Activated CD4-positive, alpha-beta memory T cell treated with anti-CD3 and anti-CD28 coated beads, Interleukin-2, amount 10 ng/mL, durations not matched to agents 7 days and 5 days (primary cell): ENCODE results near the gene CEP131. TPM values are rescaled to one million over a fixed set of nuclear protein-coding genes. Genes with fewer than 3 reads are reported as not detected.
"Not testable (repeated sequence)": the region's sequence is repeated elsewhere in the genome, so short reads cannot be mapped to it uniquely, and the experiment has no call there.

ENCODE experiments used
- CTCF ChIA-PET: fragments of 350-600 bp; sonication (Branson Sonifier 250); formaldehyde crosslinking; loops from one replicate; lab custom pipeline; 2021; ENCODE audit warnings: antibody characterized with exemption, inconsistent platforms; lab: Charles Lee
- POLR2A ChIA-PET: fragments of 350-600 bp; sonication (Branson Sonifier 250); formaldehyde crosslinking; loops from one replicate; lab custom pipeline; 2021; ENCODE audit warnings: antibody characterized with exemption; lab: Charles Lee
- DNase-seq: peaks from one replicate; pipeline ENCODE4 v3.0.0-alpha.2; 2020
- H3K27ac Mint-ChIP-seq: one replicate; pipeline ENCODE4 v1.8.0; 2021; ENCODE audit warnings: mild to moderate bottlenecking, mixed read lengths
- H3K27me3 Mint-ChIP-seq: one replicate; pipeline ENCODE4 v1.8.0; 2021; ENCODE audit warnings: mixed read lengths
- H3K36me3 Mint-ChIP-seq: one replicate; pipeline ENCODE4 v1.8.0; 2021; ENCODE audit warnings: low read depth, mixed read lengths
- H3K4me1 Mint-ChIP-seq: one replicate; pipeline ENCODE4 v1.8.0; 2021; ENCODE audit warnings: mixed read lengths
- H3K4me3 Mint-ChIP-seq: one replicate; pipeline ENCODE4 v1.8.0; 2021; ENCODE audit warnings: mild to moderate bottlenecking, mixed read lengths
- H3K9me3 Mint-ChIP-seq: one replicate; pipeline ENCODE4 v1.8.0; 2021; ENCODE audit warnings: mixed read lengths
- total RNA-seq, 2 experiments: library from RNA; stranded (reverse); gene quantifications; one replicate each; pipeline ENCODE4 v1.2.3, GENCODE V29; 2021

The CEP131 gene
- total RNA-seq, 2 experiments from 2014 or later: 10.1 to 11.6 TPM

DNA sequence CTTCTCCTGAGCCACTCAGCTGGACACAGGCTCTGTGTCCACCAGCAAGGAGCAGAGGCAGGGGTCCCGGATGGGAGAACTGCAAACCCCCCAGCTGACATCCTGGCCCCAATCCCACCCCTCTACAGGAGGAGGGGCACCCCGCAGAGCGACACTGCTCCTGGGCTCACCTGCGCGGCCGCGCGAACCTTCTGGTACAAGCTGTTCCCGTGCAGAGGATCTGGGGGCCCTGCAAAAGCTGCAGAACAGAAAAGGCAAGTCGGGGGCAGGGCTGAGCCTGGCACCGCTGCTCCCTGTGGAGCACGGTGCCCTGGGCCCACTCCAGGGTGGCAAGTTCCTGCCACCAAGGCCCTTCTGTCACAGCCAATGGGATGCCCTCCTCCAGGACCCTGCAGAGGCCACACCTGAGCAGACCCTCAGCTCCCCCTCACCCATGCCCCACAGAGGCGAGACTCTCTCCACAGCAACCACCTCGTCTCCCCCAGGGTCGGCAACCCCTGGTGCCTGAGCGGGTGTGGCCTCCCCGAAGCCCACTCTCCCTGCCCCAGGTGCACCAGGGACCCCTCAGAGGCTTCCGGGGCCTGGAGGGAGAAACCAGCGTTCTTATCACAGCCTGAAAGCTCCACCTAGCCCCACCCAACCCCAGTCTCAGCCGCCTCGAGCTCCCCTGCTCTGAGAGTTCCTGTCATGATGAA is 11.2 kb upstream of the CEP131 start:
- Mint-ChIP-seq H3K36me3 (peaks cover 21% of the 10 kb centered on the region), H3K4me3 (no peak overlapping the region), H3K27ac (no peak overlapping the region), H3K27me3 (no peaks in the 10 kb centered on the region), H3K9me3 (no peaks in the 10 kb centered on the region), H3K4me1 (peaks cover 21% of the 10 kb centered on the region)
- ChIA-PET CTCF (no interaction called here), POLR2A (interaction anchor here (1.4 kb wide), 1 partner anchor 275 kb away, joined by 3 read pairs; no protein-coding TSS in a partner anchor)
- no peak for DNase-seq

DNA sequence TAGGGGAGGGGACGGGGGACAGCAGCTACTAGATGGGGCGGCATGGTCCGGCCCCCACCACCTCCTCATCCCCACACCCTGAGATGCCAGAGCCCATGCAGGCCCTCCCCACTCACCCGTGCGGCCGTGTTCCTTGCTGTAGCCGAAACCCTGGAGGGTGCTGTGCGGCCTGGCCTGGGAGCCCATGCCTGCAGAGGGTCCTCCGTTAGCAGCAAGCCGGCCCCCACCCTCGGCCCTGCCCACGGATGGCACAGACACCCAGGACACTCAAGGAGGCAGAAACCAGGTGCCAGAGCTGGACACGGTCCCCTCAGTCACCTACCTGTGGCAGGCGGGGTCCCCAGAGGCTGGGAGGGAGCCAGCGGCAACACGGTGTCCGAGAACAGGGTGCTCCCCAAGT is 10.6 kb upstream of the CEP131 start:
- CTCF ChIA-PET: no interaction called here
- Mint-ChIP-seq H3K27me3 (no peaks in the 10 kb centered on the region), H3K27ac (no peak overlapping the region), H3K9me3 (no peaks in the 10 kb centered on the region), H3K4me3 (no peak overlapping the region), H3K4me1 (peaks cover 21% of the 10 kb centered on the region), H3K36me3 (peaks cover 23% of the 10 kb centered on the region)
- DNase-seq: no peak
- POLR2A ChIA-PET: no interaction called here

DNA sequence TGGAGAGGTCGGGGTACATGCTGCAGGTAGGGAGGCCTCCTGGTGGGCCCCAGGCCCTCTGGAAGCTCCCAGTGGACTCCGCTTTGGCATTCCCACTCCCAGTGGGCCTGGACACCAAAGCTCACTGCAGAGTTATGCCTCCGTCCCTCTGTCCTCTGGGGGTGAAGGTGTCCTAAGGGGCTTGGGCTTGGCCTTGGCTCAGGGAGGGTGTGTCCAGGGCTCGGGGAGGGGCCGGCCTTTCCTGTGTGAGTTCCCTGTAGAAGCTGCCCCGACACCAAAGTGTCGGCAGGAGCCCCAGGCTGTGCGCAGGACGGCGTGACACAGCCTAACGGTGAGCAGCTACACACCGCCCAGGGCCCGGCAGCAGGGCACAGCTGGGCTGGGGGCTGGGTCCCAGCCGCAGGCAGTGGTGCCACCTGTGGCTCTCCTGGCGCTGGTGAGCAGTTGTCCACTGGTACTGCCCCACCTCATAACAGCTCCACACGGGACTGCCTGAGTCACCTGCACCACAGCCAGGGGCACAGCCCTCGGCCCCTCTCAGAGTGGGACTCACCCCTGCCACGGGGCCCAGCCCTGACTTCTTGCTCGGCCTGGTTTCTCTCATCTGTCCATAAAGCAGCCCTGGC is 10.0 kb upstream of the CEP131 start:
- CTCF ChIA-PET: no interaction called here
- H3K4me1 Mint-ChIP-seq: peaks cover 20% of the 10 kb centered on the region
- H3K27me3 Mint-ChIP-seq: no peaks in the 10 kb centered on the region
- H3K4me3 Mint-ChIP-seq: no peak overlapping the region
- DNase-seq: no peak
- peaks cover 29% of the 10 kb centered on the region for H3K36me3 Mint-ChIP-seq
- POLR2A ChIA-PET: no interaction called here
- H3K27ac Mint-ChIP-seq: no peak overlapping the region
- no peaks in the 10 kb centered on the region for H3K9me3 Mint-ChIP-seq

DNA sequence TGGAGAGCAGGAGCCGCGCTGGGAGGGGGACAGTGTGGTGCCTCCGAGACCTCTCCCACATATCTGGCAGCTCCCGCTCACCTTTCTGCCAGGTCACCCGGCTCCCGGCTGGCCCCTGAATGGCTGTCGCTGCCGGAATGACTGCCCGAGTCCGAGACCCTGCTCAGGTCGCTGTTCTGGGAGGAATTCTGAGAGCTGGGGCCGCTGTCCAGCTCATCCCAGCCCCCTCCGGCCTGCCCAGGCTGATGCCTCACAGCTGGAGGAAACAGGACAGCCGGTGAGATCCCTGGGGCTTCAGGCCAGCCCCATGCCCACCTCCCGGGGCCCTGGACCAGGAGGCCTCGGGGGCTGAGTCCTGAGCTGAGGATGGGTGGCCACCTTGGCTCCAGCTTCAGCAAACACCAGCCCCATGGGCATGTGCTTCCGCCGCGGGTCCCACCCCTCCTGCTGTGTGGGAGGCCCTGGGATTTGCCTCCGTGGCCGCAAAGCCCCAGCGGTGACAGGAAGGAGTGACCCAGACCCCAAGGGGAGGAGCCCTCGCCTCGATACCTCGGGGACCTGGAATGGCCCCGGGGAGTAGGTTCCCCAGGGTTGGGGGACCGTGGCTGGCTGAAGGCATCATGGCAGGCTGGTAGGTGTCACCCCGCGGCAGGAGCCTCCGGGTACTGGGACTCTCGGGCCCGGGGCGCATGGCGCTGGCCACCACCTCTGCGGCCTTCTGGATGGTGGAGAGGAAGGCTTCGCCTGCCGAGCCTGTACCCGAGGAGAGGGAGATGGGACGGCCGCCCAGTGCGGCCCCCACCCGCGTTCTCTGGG is 9.2 kb upstream of the CEP131 start:
- no peak overlapping the region for H3K4me3 Mint-ChIP-seq
- CTCF ChIA-PET: no interaction called here
- H3K27ac Mint-ChIP-seq: no peak overlapping the region
- POLR2A ChIA-PET: no interaction called here
- peaks cover 32% of the 10 kb centered on the region for H3K36me3 Mint-ChIP-seq
- peaks cover 15% of the 10 kb centered on the region for H3K4me1 Mint-ChIP-seq
- DNase-seq: no peak
- H3K27me3 Mint-ChIP-seq: no peaks in the 10 kb centered on the region
- H3K9me3 Mint-ChIP-seq: no peaks in the 10 kb centered on the region

DNA sequence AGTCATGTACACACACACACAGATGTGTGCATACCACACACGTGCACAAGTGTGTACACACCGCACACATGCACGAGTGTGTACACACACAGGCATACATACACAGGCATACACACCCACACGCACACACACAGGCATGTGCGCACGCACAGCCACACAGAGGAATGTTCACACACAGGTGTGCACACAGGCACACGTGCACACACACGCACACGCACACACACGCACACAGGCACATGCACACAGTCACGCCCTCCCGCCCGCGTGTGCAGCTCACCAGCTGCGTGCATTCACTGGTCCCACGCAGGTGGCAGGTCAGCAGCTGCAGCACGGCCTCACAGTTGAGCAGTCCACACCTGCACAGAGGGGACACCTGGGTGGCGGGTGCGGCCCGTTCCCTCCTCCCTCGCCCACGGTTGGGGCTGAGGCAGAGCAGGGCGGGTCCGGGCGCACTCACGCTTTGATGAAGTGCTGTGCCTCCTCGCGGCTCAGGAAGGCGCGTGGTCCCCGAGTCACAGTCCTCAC is 8.4 kb upstream of the CEP131 start:
- POLR2A ChIA-PET: no interaction called here
- peaks cover 14% of the 10 kb centered on the region for H3K4me1 Mint-ChIP-seq
- no peak overlapping the region for H3K27ac Mint-ChIP-seq
- H3K4me3 Mint-ChIP-seq: no peak overlapping the region
- CTCF ChIA-PET: no interaction called here
- H3K36me3 Mint-ChIP-seq: peaks cover 32% of the 10 kb centered on the region
- H3K9me3 Mint-ChIP-seq: peaks cover 3% of the 10 kb centered on the region
- no peaks in the 10 kb centered on the region for H3K27me3 Mint-ChIP-seq
- DNase-seq: no peak

DNA sequence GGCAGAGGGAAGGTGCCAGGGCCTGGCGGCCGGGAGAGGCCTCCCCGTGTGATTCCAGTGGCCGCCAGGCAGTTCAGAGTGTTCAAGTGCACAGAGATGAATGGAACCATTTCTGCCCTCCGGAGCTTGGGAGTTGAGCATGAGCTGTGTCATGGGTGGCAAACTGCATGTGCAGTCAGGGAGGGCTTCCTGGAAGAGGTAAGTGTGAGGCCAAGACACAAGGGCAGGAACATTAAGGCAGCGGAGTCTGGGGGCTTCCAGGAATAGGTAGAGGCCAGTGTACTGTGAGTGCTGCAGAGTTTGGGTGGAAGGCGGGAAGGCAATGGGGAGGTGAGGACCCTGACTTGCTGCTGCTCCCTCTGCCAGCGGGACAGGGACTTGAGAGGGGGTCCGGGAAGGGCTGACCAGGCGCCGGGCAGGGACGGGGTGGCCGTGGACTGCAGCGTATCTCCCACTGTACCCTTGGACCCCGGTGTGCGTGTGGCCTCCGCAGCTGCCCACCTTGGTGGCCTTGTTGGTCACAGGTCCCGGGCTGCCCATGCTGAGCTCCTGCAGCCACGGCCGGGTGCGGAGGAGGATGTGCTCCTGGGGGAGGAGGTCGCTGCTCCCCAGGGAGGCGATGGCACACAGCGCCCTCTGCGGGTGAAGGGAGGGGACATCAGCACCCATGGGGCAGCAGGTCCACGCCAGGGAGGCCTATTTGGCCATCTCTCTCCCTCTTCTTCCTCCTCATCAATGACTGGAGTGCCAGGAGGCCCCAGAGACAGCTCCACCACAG is 7.5 kb upstream of the CEP131 start:
- CTCF ChIA-PET: no interaction called here
- peaks cover 13% of the 10 kb centered on the region for H3K4me1 Mint-ChIP-seq

DNA sequence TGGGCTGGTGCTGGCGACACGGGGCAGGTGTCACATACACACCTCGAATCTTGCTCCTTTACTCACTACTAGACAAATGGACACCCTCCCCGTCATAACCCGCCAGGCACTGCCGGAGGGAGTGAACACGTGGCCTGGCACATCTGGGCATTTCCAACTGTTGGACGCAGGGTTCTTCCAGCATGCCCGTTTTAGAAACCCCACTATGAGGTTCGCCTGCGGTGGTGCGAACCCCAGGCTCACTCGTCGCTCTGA is 6.8 kb upstream of the CEP131 start:
- Mint-ChIP-seq H3K27ac (no peak overlapping the region), H3K36me3 (peaks cover 27% of the 10 kb centered on the region), H3K9me3 (peaks cover 3% of the 10 kb centered on the region), H3K4me3 (no peak overlapping the region), H3K27me3 (no peaks in the 10 kb centered on the region), H3K4me1 (peaks cover 9% of the 10 kb centered on the region)
- DNase-seq: no peak
- ChIA-PET CTCF (no interaction called here), POLR2A (interaction anchor here (1.4 kb wide), 1 partner anchor 9 kb away, joined by 8 read pairs; the partner anchor contains the start of genes NDUFAF8 and TEPSIN)

More for the DNA sequence above, 7.5 kb upstream of the CEP131 start:
- Mint-ChIP-seq H3K27me3 (no peaks in the 10 kb centered on the region), H3K9me3 (peaks cover 3% of the 10 kb centered on the region), H3K4me3 (no peak overlapping the region), H3K27ac (no peak overlapping the region), H3K36me3 (peaks cover 32% of the 10 kb centered on the region)
- DNase-seq: no peak
- POLR2A ChIA-PET: interaction anchor here (0.5 to 1.4 kb wide), 2 partner anchors 9 to 271 kb away, joined by 3 to 8 read pairs; partner anchors contain the start of genes NDUFAF8 and TEPSIN

DNA sequence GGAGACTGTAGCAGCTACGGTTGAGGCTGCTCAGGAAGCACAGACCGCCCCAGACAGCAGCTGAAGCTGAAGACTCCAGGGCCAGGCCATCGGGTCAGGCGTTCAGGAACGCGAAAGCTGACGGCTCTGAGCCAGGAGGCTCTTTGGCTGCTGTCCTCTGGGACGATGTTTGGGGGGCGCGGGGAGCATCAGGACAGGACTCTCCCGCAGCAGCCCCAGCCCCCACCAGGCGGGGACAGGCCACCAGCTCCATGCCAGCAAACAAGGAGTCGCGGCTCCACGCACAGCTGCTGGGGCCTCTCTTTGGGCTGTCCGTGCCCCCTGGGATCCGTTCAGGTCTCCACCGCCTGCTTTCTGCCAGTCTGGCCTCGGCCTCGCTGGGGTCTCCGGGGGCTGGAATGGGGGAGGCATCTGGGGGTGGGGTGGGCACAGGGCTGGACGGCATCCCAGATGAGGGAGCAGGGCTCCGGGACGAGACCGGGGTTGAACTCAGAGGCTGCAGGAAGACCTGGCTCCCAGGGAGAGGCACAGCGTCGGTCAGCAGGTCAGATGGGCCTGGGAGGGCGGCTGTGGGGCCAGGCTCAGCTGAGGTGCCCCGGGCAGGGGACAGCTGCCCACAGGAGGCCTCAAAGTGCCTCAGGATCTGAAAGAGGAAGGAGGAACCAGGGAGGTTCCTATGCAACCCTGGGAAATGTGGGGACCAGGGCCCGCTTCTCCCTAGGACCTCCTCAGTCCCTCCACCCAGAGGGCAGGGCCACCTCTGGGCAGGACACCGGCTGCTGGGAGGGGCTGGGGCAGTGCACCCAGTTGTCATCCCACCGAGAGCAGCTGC is 6.3 kb upstream of the CEP131 start:
- ChIA-PET POLR2A (interaction anchor here (0.7 to 1.4 kb wide), 3 partner anchors 10 to 13 kb away, joined by 3 to 8 read pairs (median 3); partner anchors contain the start of genes NDUFAF8 and TEPSIN), CTCF (no interaction called here)
- Mint-ChIP-seq H3K4me3 (no peak overlapping the region), H3K27ac (no peak overlapping the region), H3K9me3 (peaks cover 3% of the 10 kb centered on the region), H3K36me3 (peaks cover 25% of the 10 kb centered on the region), H3K27me3 (no peaks in the 10 kb centered on the region), H3K4me1 (peaks cover 9% of the 10 kb centered on the region)
- no peak for DNase-seq

DNA sequence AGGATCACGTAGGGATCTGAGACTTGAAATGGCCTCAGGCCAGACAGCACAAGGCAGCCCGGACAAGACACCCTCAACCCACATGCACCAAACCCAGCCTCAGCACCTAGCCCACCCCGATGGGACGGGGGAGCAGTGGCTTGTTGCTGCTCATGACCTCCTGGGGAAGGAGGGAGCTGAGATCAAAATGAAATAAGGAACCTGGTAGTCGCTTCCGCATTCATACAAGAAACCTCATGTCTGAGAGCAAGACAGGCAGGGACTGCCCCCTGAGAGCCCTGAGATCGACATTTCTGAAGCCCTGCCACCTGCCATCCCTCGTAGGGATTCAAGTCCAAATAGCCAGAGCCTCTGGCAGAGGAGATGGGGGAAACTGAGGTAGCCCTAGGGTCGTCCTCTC is 5.7 kb upstream of the CEP131 start:
- Mint-ChIP-seq H3K27me3 (peaks cover 3% of the 10 kb centered on the region), H3K27ac (no peak overlapping the region), H3K4me3 (no peak overlapping the region), H3K36me3 (peaks cover 25% of the 10 kb centered on the region), H3K9me3 (peaks cover 3% of the 10 kb centered on the region), H3K4me1 (peaks cover 15% of the 10 kb centered on the region)
- ChIA-PET CTCF (no interaction called here), POLR2A (interaction anchor here (0.7 to 0.9 kb wide), 2 partner anchors 11 to 14 kb away, joined by 3 read pairs; partner anchors contain the start of genes NDUFAF8 and TEPSIN)
- no peak for DNase-seq

DNA sequence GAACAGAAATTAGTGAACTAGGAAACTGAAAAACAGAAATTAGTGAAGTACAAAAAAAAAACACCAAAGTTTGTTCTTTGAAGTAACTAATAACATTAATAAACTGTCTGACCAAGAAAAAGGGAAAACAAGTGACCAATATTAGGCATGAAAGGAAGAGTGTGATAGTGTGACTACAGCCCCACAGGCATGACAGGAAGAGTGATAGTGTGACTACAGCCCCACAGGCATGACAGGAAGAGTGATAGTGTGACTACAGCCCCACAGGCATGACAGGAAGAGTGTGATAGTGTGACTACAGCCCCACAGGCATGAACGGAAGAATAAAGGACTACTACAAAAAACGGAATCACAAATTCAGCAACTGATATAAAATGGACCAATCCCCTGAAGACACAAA is 4.9 kb upstream of the CEP131 start:
- H3K27ac Mint-ChIP-seq, H3K9me3 Mint-ChIP-seq, H3K4me3 Mint-ChIP-seq, H3K27me3 Mint-ChIP-seq, DNase-seq: not testable (repeated sequence)
- Mint-ChIP-seq H3K36me3 (peaks cover 25% of the 10 kb centered on the region), H3K4me1 (peaks cover 17% of the 10 kb centered on the region)
- CTCF ChIA-PET: interaction anchor here (1.7 kb wide), 1 partner anchor 13 kb away, joined by 4 read pairs; no protein-coding TSS in a partner anchor
- POLR2A ChIA-PET: interaction anchor here (1.7 kb wide), 1 partner anchor 12 kb away, joined by 6 read pairs; the partner anchor contains the start of genes NDUFAF8 and TEPSIN

DNA sequence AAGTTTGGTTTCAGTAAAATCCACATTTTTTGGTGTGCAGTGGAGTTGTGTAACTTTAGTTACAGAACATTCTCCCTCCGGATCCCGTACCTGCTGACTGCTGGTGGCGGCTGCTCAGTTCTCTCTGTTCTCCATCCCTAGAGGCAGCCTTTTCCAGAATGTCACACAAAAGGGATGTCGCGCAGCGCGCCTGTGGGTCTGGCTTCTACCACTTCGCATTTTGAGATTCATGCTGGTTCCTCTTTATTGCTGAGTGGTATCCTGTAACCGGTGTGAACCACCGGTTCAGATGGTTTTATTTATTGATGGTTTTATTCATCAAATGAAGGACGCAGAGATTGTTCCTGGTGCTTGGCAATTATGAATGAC is 981 bp upstream of the CEP131 start:
- H3K4me3 Mint-ChIP-seq: peak overlapping the region; percentile 52
- CTCF ChIA-PET: no interaction called here
- peaks cover 3% of the 10 kb centered on the region for H3K27me3 Mint-ChIP-seq

More for the DNA sequence above, 981 bp upstream of the CEP131 start:
- DNase-seq: no peak
- peaks cover 3% of the 10 kb centered on the region for H3K9me3 Mint-ChIP-seq
- POLR2A ChIA-PET: interaction anchor here (2.0 kb wide), 1 partner anchor 15 kb away, joined by 11 read pairs; the partner anchor contains the start of genes NDUFAF8 and TEPSIN
- peaks cover 11% of the 10 kb centered on the region for H3K36me3 Mint-ChIP-seq
- H3K27ac Mint-ChIP-seq: no peak overlapping the region
- H3K4me1 Mint-ChIP-seq: peaks cover 23% of the 10 kb centered on the region
